ENCODE data around the gene FAM149A.

GRCh38 chr4:186131935-186132334 lies 27.4 kb downstream of the FAM149A start:
- no peak for TF ChIP-seq EZH2 (IDR thresholded peaks at IDR 0.05; ENCODE audit: low read length)
- TF ChIP-seq, protein P1, sequence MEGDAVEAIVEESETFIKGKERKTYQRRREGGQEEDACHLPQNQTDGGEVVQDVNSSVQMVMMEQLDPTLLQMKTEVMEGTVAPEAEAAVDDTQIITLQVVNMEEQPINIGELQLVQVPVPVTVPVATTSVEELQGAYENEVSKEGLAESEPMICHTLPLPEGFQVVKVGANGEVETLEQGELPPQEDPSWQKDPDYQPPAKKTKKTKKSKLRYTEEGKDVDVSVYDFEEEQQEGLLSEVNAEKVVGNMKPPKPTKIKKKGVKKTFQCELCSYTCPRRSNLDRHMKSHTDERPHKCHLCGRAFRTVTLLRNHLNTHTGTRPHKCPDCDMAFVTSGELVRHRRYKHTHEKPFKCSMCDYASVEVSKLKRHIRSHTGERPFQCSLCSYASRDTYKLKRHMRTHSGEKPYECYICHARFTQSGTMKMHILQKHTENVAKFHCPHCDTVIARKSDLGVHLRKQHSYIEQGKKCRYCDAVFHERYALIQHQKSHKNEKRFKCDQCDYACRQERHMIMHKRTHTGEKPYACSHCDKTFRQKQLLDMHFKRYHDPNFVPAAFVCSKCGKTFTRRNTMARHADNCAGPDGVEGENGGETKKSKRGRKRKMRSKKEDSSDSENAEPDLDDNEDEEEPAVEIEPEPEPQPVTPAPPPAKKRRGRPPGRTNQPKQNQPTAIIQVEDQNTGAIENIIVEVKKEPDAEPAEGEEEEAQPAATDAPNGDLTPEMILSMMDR (optimal IDR thresholded peaks at IDR 0.05 in 1 of 3, IDR thresholded peaks at IDR 0.05 in 1 of 3, conservative IDR thresholded peaks at IDR 0.05 in 1 of 3; ENCODE audit: extremely low read depth in 1 of 3, insufficient read depth in 2 of 3, low read length in 3 of 3), result no peak

Measured in keratinocyte (primary cell).